Activated CD8-positive, alpha-beta T cell treated with anti-CD3 and anti-CD28 coated beads for 36 hours (primary cell): Measurements from ENCODE around the gene THRSP. TPM values are rescaled to one million over a fixed set of nuclear protein-coding genes. Genes with fewer than 3 reads are reported as not detected.

Experiments
- ATAC-seq: fragments of 200-7000 bp; cut with Tn5 transposase; one replicate; pipeline ENCODE4 v1.10.0; 2021; ENCODE audit warnings: mild to moderate bottlenecking, moderate library complexity
- CTCF ChIA-PET: fragments of 350-600 bp; sonication (Branson Sonifier 250); formaldehyde crosslinking; loops from one replicate; lab custom pipeline; 2021; ENCODE audit warnings: antibody characterized with exemption; lab: Charles Lee
- POLR2A ChIA-PET: fragments of 350-600 bp; sonication (Branson Sonifier 250); formaldehyde crosslinking; loops from one replicate; lab custom pipeline; 2021; ENCODE audit warnings: antibody characterized with exemption; lab: Charles Lee
- DNase-seq: peaks from one replicate; pipeline ENCODE4 v3.0.0-alpha.2; 2020
- H3K27ac Mint-ChIP-seq: one replicate; pipeline ENCODE4 v1.8.0; 2021; ENCODE audit warnings: mild to moderate bottlenecking, mixed read lengths
- H3K27me3 Mint-ChIP-seq: one replicate; pipeline ENCODE4 v1.8.0; 2021; ENCODE audit warnings: mixed read lengths
- H3K36me3 Mint-ChIP-seq: one replicate; pipeline ENCODE4 v1.8.0; 2021; ENCODE audit warnings: low read depth, mixed read lengths
- H3K4me1 Mint-ChIP-seq: one replicate; pipeline ENCODE4 v1.8.0; 2021; ENCODE audit warnings: low read depth, mixed read lengths
- H3K4me3 Mint-ChIP-seq: one replicate; pipeline ENCODE4 v1.8.0; 2021; ENCODE audit warnings: mild to moderate bottlenecking, moderate library complexity, mixed read lengths
- H3K9me3 Mint-ChIP-seq: one replicate; pipeline ENCODE4 v1.8.0; 2021; ENCODE audit warnings: mixed read lengths
- intact Hi-C: fragments of 100-400 bp; cut with micrococcal nuclease; formaldehyde crosslinking; loops from one replicate; pipeline ENCODE4 v1.10.0; 2022
- total RNA-seq, 2 experiments: library from RNA; stranded (reverse); gene quantifications; one replicate each; pipeline ENCODE4 v1.2.3, GENCODE V29; 2021
- TF ChIP-seq, protein P1 (sequence below): fragments of 200-600 bp; IDR thresholded peaks from one replicate; pipeline ENCODE4 v1.8.0; 2022; ENCODE audit warnings: antibody characterized with exemption, mild to moderate bottlenecking

THRSP gene
- total RNA-seq, 2 experiments from 2014 or later: not detected

DNA sequence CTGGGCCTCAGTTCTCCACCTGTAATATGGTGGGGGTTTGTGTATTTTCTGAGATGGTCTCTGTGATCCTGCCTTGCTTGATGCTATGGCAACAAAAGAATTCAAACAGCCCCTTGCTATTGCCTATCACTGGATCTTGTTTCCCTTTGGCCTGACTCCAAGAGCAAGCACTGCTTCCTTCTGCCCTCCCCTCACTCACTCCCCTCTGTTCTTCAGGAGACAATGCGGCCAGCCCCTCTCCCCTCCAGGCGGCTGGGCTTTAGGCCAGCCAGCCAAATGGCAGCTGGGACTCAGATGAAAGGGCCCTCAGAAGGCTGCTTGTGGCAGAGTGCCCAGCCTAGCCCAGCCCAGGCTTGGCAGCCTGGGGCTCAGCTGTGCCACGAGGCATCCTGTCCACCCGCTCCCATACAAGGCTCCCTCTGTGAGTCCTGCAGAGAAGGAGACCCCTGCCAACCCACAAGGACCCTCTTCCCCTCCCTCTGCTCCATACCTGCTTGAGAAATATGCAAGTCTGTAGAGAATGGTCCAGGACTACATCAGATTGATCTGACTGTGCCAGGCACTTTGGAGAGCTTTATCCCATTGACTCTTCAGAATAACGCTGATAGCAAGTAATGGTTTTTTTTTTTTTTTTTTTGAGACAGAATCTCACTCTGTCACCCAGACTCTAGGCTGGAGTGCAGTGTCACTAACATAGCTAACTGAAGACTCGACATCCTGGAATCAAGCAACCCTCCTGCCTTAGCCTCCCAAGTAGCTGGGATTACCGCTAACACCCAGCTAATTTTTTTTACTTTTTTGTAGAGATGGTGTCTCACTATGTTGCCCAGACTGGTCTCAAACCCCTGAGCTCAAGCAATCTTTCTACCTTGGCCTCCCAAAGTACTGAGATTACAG is 33.0 kb upstream of the THRSP start:
- H3K36me3 Mint-ChIP-seq: no peaks in the 10 kb centered on the region
- H3K4me1 Mint-ChIP-seq: peaks cover 4% of the 10 kb centered on the region
- ATAC-seq (no peak), DNase-seq (no peak)
- no peaks in the 10 kb centered on the region for H3K27me3 Mint-ChIP-seq
- CTCF ChIA-PET: interaction anchor here (1.1 to 2.3 kb wide), 3 partner anchors 14 to 18 kb away, joined by 3 to 19 read pairs (median 4); no protein-coding TSS in a partner anchor
- no peaks in the 10 kb centered on the region for H3K9me3 Mint-ChIP-seq
- H3K27ac Mint-ChIP-seq: no peak overlapping the region
- TF ChIP-seq, protein P1, sequence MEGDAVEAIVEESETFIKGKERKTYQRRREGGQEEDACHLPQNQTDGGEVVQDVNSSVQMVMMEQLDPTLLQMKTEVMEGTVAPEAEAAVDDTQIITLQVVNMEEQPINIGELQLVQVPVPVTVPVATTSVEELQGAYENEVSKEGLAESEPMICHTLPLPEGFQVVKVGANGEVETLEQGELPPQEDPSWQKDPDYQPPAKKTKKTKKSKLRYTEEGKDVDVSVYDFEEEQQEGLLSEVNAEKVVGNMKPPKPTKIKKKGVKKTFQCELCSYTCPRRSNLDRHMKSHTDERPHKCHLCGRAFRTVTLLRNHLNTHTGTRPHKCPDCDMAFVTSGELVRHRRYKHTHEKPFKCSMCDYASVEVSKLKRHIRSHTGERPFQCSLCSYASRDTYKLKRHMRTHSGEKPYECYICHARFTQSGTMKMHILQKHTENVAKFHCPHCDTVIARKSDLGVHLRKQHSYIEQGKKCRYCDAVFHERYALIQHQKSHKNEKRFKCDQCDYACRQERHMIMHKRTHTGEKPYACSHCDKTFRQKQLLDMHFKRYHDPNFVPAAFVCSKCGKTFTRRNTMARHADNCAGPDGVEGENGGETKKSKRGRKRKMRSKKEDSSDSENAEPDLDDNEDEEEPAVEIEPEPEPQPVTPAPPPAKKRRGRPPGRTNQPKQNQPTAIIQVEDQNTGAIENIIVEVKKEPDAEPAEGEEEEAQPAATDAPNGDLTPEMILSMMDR: no peak
- intact Hi-C loops: no loop called here
- no peak overlapping the region for H3K4me3 Mint-ChIP-seq
- POLR2A ChIA-PET: no interaction called here

DNA sequence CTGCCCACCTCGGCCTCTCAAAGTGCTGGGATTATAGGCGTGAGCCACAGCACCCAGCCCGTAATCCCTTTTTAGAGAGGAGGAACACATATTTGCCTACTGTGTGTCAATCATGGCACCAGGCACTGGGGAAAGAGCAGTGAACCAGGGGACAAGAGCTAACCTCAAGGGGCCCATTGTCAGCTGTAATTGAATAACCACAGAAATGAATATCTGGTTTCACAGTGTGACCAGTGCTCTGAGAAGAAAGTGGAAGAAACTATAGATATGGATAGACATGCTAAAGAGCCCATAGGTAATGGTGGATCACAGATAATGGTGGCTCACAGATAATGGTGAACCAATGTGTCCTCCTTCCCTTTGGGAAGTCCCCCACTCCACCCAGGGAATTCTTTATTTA is 32.0 kb upstream of the THRSP start:
- peaks cover 4% of the 10 kb centered on the region for H3K4me1 Mint-ChIP-seq
- H3K27ac Mint-ChIP-seq: no peak overlapping the region
- TF ChIP-seq, protein P1: no peak
- POLR2A ChIA-PET: no interaction called here
- H3K36me3 Mint-ChIP-seq: no peaks in the 10 kb centered on the region
- no peaks in the 10 kb centered on the region for H3K9me3 Mint-ChIP-seq
- intact Hi-C loops: no loop called here
- DNase-seq (no peak), ATAC-seq (no peak)
- no peak overlapping the region for H3K4me3 Mint-ChIP-seq
- CTCF ChIA-PET: interaction anchor here (1.1 to 2.3 kb wide), 2 partner anchors 13 to 17 kb away, joined by 3 to 19 read pairs; no protein-coding TSS in a partner anchor
- H3K27me3 Mint-ChIP-seq: no peaks in the 10 kb centered on the region

DNA sequence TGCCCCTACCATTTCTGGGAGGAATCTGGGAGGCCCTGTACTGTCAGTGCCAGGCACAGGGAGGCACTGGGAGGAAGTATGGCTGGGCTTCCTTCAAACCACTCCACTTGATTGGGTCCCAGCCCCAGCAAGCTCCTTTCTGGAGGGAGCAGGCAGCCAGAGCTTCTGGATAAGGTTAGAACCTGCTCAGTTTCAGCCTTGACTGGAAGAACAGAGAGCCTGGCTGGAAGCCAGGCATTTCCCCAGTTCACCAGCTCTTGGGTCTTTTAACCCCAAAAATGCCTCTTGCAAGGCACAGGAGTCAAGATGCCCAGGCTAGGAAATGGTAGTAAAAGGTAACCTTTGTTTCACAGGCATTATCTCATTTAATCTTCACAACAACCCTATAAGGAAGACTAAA is 31.6 kb upstream of the THRSP start:
- intact Hi-C loops: no loop called here
- H3K9me3 Mint-ChIP-seq: no peaks in the 10 kb centered on the region
- ATAC-seq: no peak
- no peak overlapping the region for H3K4me3 Mint-ChIP-seq
- DNase-seq: no peak
- H3K27me3 Mint-ChIP-seq: no peaks in the 10 kb centered on the region
- no peaks in the 10 kb centered on the region for H3K36me3 Mint-ChIP-seq
- H3K4me1 Mint-ChIP-seq: peaks cover 4% of the 10 kb centered on the region
- H3K27ac Mint-ChIP-seq: no peak overlapping the region
- ChIA-PET CTCF (interaction anchor here (1.1 to 2.3 kb wide), 2 partner anchors 13 to 17 kb away, joined by 3 to 19 read pairs; no protein-coding TSS in a partner anchor), POLR2A (no interaction called here)
- TF ChIP-seq, protein P1: no peak

DNA sequence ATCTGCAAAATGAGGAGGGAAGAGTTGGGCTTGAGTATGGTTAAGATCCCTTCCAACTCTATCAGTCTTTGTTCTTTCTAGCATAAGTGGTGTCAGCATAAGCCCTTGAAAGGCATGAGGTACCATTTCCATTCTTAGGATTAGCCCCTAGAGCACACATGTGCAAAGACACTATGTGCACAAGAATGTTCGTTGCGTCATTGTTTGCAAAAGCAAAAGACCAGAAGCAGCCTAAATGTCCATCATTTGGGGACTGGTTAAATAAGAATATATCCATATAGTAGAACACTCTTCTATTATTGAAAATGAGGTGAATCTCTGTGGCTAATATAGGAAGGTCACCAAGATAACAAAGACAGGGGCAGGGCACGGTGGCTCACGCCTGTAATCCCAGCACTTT is 30.6 kb upstream of the THRSP start:
- Mint-ChIP-seq H3K4me1 (peaks cover 4% of the 10 kb centered on the region), H3K4me3 (no peak overlapping the region), H3K27me3 (no peaks in the 10 kb centered on the region), H3K27ac (no peak overlapping the region), H3K9me3 (no peaks in the 10 kb centered on the region), H3K36me3 (no peaks in the 10 kb centered on the region)
- CTCF ChIA-PET: interaction anchor here (1.1 kb wide), 1 partner anchor 13 kb away, joined by 6 read pairs; no protein-coding TSS in a partner anchor
- TF ChIP-seq, protein P1: no peak
- no peak for ATAC-seq
- intact Hi-C loops: no loop called here
- POLR2A ChIA-PET: no interaction called here
- no peak for DNase-seq

DNA sequence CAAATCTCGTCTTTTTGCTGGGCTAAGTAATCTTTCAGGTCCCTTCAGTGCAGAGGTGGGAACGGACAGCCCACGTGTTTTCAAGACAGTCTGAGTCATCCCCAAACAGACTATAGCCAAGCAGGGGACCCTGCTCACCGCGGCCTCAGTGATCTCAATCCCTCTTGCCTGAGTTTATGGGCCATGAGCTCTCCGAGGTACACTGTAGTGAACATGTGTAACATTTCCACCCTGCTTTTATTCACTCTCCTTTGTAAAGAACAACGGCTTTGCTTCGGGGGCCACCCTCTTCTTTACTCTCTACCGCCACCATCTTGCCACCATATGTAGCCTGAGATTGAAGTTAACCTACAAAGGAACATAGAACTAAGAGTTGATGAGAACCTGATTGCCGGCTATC is 29.0 kb upstream of the THRSP start:
- POLR2A ChIA-PET: interaction anchor here (0.9 to 1.3 kb wide), 2 partner anchors 10 to 40 kb away, joined by 3 to 5 read pairs; partner anchors contain the start of gene INTS4
- DNase-seq (no peak), ATAC-seq (no peak)
- intact Hi-C loops: no loop called here
- H3K27ac Mint-ChIP-seq: no peak overlapping the region
- H3K27me3 Mint-ChIP-seq: no peaks in the 10 kb centered on the region
- peaks cover 7% of the 10 kb centered on the region for H3K4me1 Mint-ChIP-seq
- no peaks in the 10 kb centered on the region for H3K36me3 Mint-ChIP-seq
- CTCF ChIA-PET: interaction anchor here (3.5 kb wide), 1 partner anchor 12 kb away, joined by 26 read pairs; no protein-coding TSS in a partner anchor
- no peaks in the 10 kb centered on the region for H3K9me3 Mint-ChIP-seq
- H3K4me3 Mint-ChIP-seq: no peak overlapping the region
- TF ChIP-seq, protein P1: no peak
